Inflammatory macrophage treated with lipopolysaccharide for 1 hour (primary cell): Measurements from ENCODE around the gene EP300.
A peak's percentile ranks its signal among the peaks of the same experiment; 100 is the strongest.
"Not testable (repeated sequence)": the region's sequence is repeated elsewhere in the genome, so short reads cannot be mapped to it uniquely, and the experiment has no call there.

Source experiments
- DNase-seq, 2 donors: peaks; one replicate each; pipeline ENCODE4 v3.0.0-alpha.2; 2020 to 2022

The EP300 gene

GRCh38 chr22:41091132-41092022, 1.0 kb upstream of the EP300 start:
- peak; percentile 98 to 99 for DNase-seq

GRCh38 chr22:41092847-41093411, 537 bp downstream of the EP300 start:
- peak; percentile 23 to 29 for DNase-seq

GRCh38 chr22:41094041-41094593, 1.7 kb downstream of the EP300 start:
- peak in 1 of 2 donors; percentile 35 for DNase-seq

GRCh38 chr22:41096391-41096790, 4.0 kb downstream of the EP300 start:
- no peak for DNase-seq

GRCh38 chr22:41096841-41097240, 4.4 kb downstream of the EP300 start:
- DNase-seq = no peak

- DNase-seq = no peak
Observed at GRCh38 chr22:41099036-41099435, 6.6 kb downstream of the EP300 start.

- no peak for DNase-seq
Observed at GRCh38 chr22:41106122-41106968, 14.0 kb downstream of the EP300 start.

GRCh38 chr22:41106969-41107325, 14.6 kb downstream of the EP300 start:
- not testable (repeated sequence) for DNase-seq

GRCh38 chr22:41110968-41111367, 18.6 kb downstream of the EP300 start:
- DNase-seq = no peak

- no peak for DNase-seq
Observed at GRCh38 chr22:41116342-41116741, 23.9 kb downstream of the EP300 start.

GRCh38 chr22:41117127-41117965, 25.0 kb downstream of the EP300 start:
- no peak for DNase-seq

GRCh38 chr22:41123151-41123550, 30.8 kb downstream of the EP300 start:
- no peak for DNase-seq

- no peak for DNase-seq
Observed at GRCh38 chr22:41124086-41124485, 31.7 kb downstream of the EP300 start.

GRCh38 chr22:41127451-41127850, 35.1 kb downstream of the EP300 start:
- DNase-seq = peak; percentile 52 to 56

- no peak for DNase-seq
Observed at GRCh38 chr22:41128606-41129005, 36.2 kb downstream of the EP300 start.

- DNase-seq = peak; percentile 14 to 38
Observed at GRCh38 chr22:41132550-41132949, 40.2 kb downstream of the EP300 start.

- DNase-seq = no peak
Observed at GRCh38 chr22:41140365-41140957, 48.1 kb downstream of the EP300 start.

GRCh38 chr22:41145921-41146320, 53.5 kb downstream of the EP300 start:
- not testable (repeated sequence) for DNase-seq

- DNase-seq = no peak
Observed at GRCh38 chr22:41146573-41146972, 54.2 kb downstream of the EP300 start.

GRCh38 chr22:41147722-41148121, 55.3 kb downstream of the EP300 start:
- DNase-seq = no peak

GRCh38 chr22:41152902-41153301, 60.5 kb downstream of the EP300 start:
- no peak for DNase-seq

- no peak for DNase-seq
Observed at GRCh38 chr22:41157083-41157482, 64.7 kb downstream of the EP300 start.
